ENCODE measurements around the gene TTLL5.

Gene TTLL5

GRCh38 chr14:75738192-75738591 lies 77.1 kb downstream of the TTLL5 start:
- Histone ChIP-seq H3K4me3 (ENCODE audit: insufficient read depth in 1 of 2, low read depth in 1 of 2, low read length in 2 of 2) (no peak overlapping the region), H2BK12ac (ENCODE audit: low read length in 2 of 2) (no peak overlapping the region), H3K4ac (ENCODE audit: low read depth in 1 of 2, low read length in 2 of 2) (no peak overlapping the region), H2BK5ac (ENCODE audit: low read depth, low read length, poor library complexity, severe bottlenecking) (no peak overlapping the region), H3K14ac (ENCODE audit: low read length in 2 of 2) (no peak overlapping the region), H3K36me3 (ENCODE audit: control insufficient read depth in 1 of 2, insufficient read depth in 2 of 2, low read depth in 1 of 2, low read length in 2 of 2) (peaks cover 6 to 45% of the 10 kb centered on the region in 2 experiments), H3K4me1 (ENCODE audit: control insufficient read depth, insufficient read depth, low read depth, low read length) (no peaks in the 10 kb centered on the region), H3K79me1 (replicated peaks; ENCODE audit: low read length, poor library complexity, severe bottlenecking) (peaks cover 4% of the 10 kb centered on the region), H2AFZ (ENCODE audit: low read depth, low read length) (no peak overlapping the region), H3K23ac (ENCODE audit: low read length in 2 of 2) (no peak overlapping the region), H2BK120ac (ENCODE audit: low read depth, low read length) (no peak overlapping the region), H3K27ac (ENCODE audit: low read length, poor library complexity, severe bottlenecking) (no peak overlapping the region), H3K9ac (ENCODE audit: low read length) (no peak overlapping the region), H2AK5ac (ENCODE audit: low read length, severe bottlenecking) (no peak overlapping the region), H3K18ac (ENCODE audit: low read depth in 1 of 2, low read length in 2 of 2) (no peak overlapping the region), H2BK15ac (ENCODE audit: low read depth, poor library complexity, severe bottlenecking) (no peak overlapping the region), H3K9me3 (ENCODE audit: control insufficient read depth, low read length) (no peaks in the 10 kb centered on the region), H3K27me3 (ENCODE audit: control insufficient read depth in 1 of 2, insufficient read depth in 1 of 2, low read length in 2 of 2) (no peaks in the 10 kb centered on the region), H3K4me2 (ENCODE audit: low read length, poor library complexity, severe bottlenecking) (no peak overlapping the region), H4K91ac (ENCODE audit: low read length) (no peak overlapping the region), H4K8ac (ENCODE audit: low read length) (no peak overlapping the region)
- 89% methylated on average over 2 of the region's 3 CpGs for WGBS
- no peak for DNase-seq

DNA sequence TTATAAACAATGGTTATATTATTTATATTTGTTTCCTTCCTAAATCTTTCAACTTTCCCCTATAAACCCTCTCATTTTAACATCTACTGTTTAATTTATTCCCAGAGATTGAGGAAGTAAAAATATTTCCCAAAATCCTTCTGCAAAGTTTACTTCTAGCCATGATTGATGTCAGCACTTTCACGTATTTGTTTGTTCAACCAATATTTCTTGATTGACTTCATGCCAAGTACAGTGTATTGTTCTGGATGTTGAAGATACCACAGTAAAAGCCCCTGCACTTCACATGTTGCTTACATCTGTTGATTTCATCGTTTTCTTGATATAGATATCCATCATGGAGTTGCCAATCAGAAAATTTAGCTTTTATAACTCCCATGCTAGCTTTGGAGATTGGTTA lies 81.8 kb downstream of the TTLL5 start:
- WGBS: no CpG with 5 or more reads among the region's 2 CpGs
- no peaks in the 10 kb centered on the region for H3K4me1 ChIP-seq (ENCODE audit: control insufficient read depth, insufficient read depth, low read depth, low read length)
- no peak overlapping the region for H3K4ac ChIP-seq (ENCODE audit: low read depth in 1 of 2, low read length in 2 of 2)
- no peak overlapping the region for H3K27ac ChIP-seq (ENCODE audit: low read length, poor library complexity, severe bottlenecking)
- no peak overlapping the region for H3K9ac ChIP-seq (ENCODE audit: low read length)
- H3K14ac ChIP-seq (ENCODE audit: low read length in 2 of 2): no peak overlapping the region
- no peak overlapping the region for H3K4me2 ChIP-seq (ENCODE audit: low read length, poor library complexity, severe bottlenecking)
- H2BK15ac ChIP-seq (ENCODE audit: low read depth, poor library complexity, severe bottlenecking): no peak overlapping the region
- H2BK12ac ChIP-seq (ENCODE audit: low read length in 2 of 2): no peak overlapping the region
- H3K79me1 ChIP-seq (replicated peaks; ENCODE audit: low read length, poor library complexity, severe bottlenecking): peaks cover 6% of the 10 kb centered on the region
- H3K27me3 ChIP-seq (ENCODE audit: control insufficient read depth in 1 of 2, insufficient read depth in 1 of 2, low read length in 2 of 2): no peaks in the 10 kb centered on the region
- H4K8ac ChIP-seq (ENCODE audit: low read length): no peak overlapping the region
- H2AFZ ChIP-seq (ENCODE audit: low read depth, low read length): no peak overlapping the region
- no peak overlapping the region for H2AK5ac ChIP-seq (ENCODE audit: low read length, severe bottlenecking)
- H2BK5ac ChIP-seq (ENCODE audit: low read depth, low read length, poor library complexity, severe bottlenecking): no peak overlapping the region
- no peak overlapping the region for H3K4me3 ChIP-seq (ENCODE audit: insufficient read depth in 1 of 2, low read depth in 1 of 2, low read length in 2 of 2)
- peaks cover 9 to 45% of the 10 kb centered on the region in 2 experiments for H3K36me3 ChIP-seq (ENCODE audit: control insufficient read depth in 1 of 2, insufficient read depth in 2 of 2, low read depth in 1 of 2, low read length in 2 of 2)
- DNase-seq: no peak
- H4K91ac ChIP-seq (ENCODE audit: low read length): no peak overlapping the region
- no peak overlapping the region for H3K23ac ChIP-seq (ENCODE audit: low read length in 2 of 2)
- peaks cover 11% of the 10 kb centered on the region for H3K9me3 ChIP-seq (ENCODE audit: control insufficient read depth, low read length)
- no peak overlapping the region for H2BK120ac ChIP-seq (ENCODE audit: low read depth, low read length)
- H3K18ac ChIP-seq (ENCODE audit: low read depth in 1 of 2, low read length in 2 of 2): no peak overlapping the region

GRCh38 chr14:75747899-75748298 lies 86.9 kb downstream of the TTLL5 start:
- no peak overlapping the region for H2AK5ac ChIP-seq (ENCODE audit: low read length, severe bottlenecking)
- H3K4me1 ChIP-seq (ENCODE audit: control insufficient read depth, insufficient read depth, low read depth, low read length): no peaks in the 10 kb centered on the region
- H2BK120ac ChIP-seq (ENCODE audit: low read depth, low read length): no peak overlapping the region
- no peak overlapping the region for H3K27ac ChIP-seq (ENCODE audit: low read length, poor library complexity, severe bottlenecking)
- H3K4ac ChIP-seq (ENCODE audit: low read depth in 1 of 2, low read length in 2 of 2): no peak overlapping the region
- no peak overlapping the region for H2BK12ac ChIP-seq (ENCODE audit: low read length in 2 of 2)
- no peak overlapping the region for H2AFZ ChIP-seq (ENCODE audit: low read depth, low read length)
- no peak overlapping the region for H4K8ac ChIP-seq (ENCODE audit: low read length)
- H4K91ac ChIP-seq (ENCODE audit: low read length): no peak overlapping the region
- DNase-seq: no peak
- H2BK5ac ChIP-seq (ENCODE audit: low read depth, low read length, poor library complexity, severe bottlenecking): no peak overlapping the region
- 60% methylated on average over 1 of the region's 2 CpGs for WGBS
- peaks cover 6 to 46% of the 10 kb centered on the region in 2 experiments for H3K36me3 ChIP-seq (ENCODE audit: control insufficient read depth in 1 of 2, insufficient read depth in 2 of 2, low read depth in 1 of 2, low read length in 2 of 2)
- no peak overlapping the region for H3K9ac ChIP-seq (ENCODE audit: low read length)
- H3K79me1 ChIP-seq (replicated peaks; ENCODE audit: low read length, poor library complexity, severe bottlenecking): peaks cover 8% of the 10 kb centered on the region
- H2BK15ac ChIP-seq (ENCODE audit: low read depth, poor library complexity, severe bottlenecking): no peak overlapping the region
- H3K9me3 ChIP-seq (ENCODE audit: control insufficient read depth, low read length): peaks cover 11% of the 10 kb centered on the region
- no peaks in the 10 kb centered on the region for H3K27me3 ChIP-seq (ENCODE audit: control insufficient read depth in 1 of 2, insufficient read depth in 1 of 2, low read length in 2 of 2)
- no peak overlapping the region for H3K4me2 ChIP-seq (ENCODE audit: low read length, poor library complexity, severe bottlenecking)
- no peak overlapping the region for H3K18ac ChIP-seq (ENCODE audit: low read depth in 1 of 2, low read length in 2 of 2)
- no peak overlapping the region for H3K23ac ChIP-seq (ENCODE audit: low read length in 2 of 2)
- H3K14ac ChIP-seq (ENCODE audit: low read length in 2 of 2): no peak overlapping the region
- H3K4me3 ChIP-seq (ENCODE audit: insufficient read depth in 1 of 2, low read depth in 1 of 2, low read length in 2 of 2): no peak overlapping the region

GRCh38 chr14:75748336-75748735 lies 87.3 kb downstream of the TTLL5 start:
- Histone ChIP-seq H2BK15ac (ENCODE audit: low read depth, poor library complexity, severe bottlenecking) (no peak overlapping the region), H3K9ac (ENCODE audit: low read length) (no peak overlapping the region), H3K4me1 (ENCODE audit: control insufficient read depth, insufficient read depth, low read depth, low read length) (no peaks in the 10 kb centered on the region), H2AFZ (ENCODE audit: low read depth, low read length) (no peak overlapping the region), H3K4ac (ENCODE audit: low read depth in 1 of 2, low read length in 2 of 2) (no peak overlapping the region), H3K14ac (ENCODE audit: low read length in 2 of 2) (no peak overlapping the region), H3K79me1 (replicated peaks; ENCODE audit: low read length, poor library complexity, severe bottlenecking) (peaks cover 6% of the 10 kb centered on the region), H3K27ac (ENCODE audit: low read length, poor library complexity, severe bottlenecking) (no peak overlapping the region), H3K4me2 (ENCODE audit: low read length, poor library complexity, severe bottlenecking) (no peak overlapping the region), H3K9me3 (ENCODE audit: control insufficient read depth, low read length) (peaks cover 11% of the 10 kb centered on the region), H2BK120ac (ENCODE audit: low read depth, low read length) (no peak overlapping the region), H4K91ac (ENCODE audit: low read length) (no peak overlapping the region), H3K4me3 (ENCODE audit: insufficient read depth in 1 of 2, low read depth in 1 of 2, low read length in 2 of 2) (no peak overlapping the region), H2AK5ac (ENCODE audit: low read length, severe bottlenecking) (no peak overlapping the region), H2BK5ac (ENCODE audit: low read depth, low read length, poor library complexity, severe bottlenecking) (no peak overlapping the region), H2BK12ac (ENCODE audit: low read length in 2 of 2) (no peak overlapping the region), H3K27me3 (ENCODE audit: control insufficient read depth in 1 of 2, insufficient read depth in 1 of 2, low read length in 2 of 2) (no peaks in the 10 kb centered on the region), H4K8ac (ENCODE audit: low read length) (no peak overlapping the region), H3K23ac (ENCODE audit: low read length in 2 of 2) (no peak overlapping the region), H3K18ac (ENCODE audit: low read depth in 1 of 2, low read length in 2 of 2) (no peak overlapping the region), H3K36me3 (ENCODE audit: control insufficient read depth in 1 of 2, insufficient read depth in 2 of 2, low read depth in 1 of 2, low read length in 2 of 2) (peaks cover 6 to 42% of the 10 kb centered on the region in 2 experiments)
- no peak for DNase-seq
- 30% methylated on average over 1 of the region's 1 CpG for WGBS
